GM18526 (cell line): Measurements from ENCODE around the gene MPHOSPH9.

Experiments used
- POLR2A ChIP-seq: IDR thresholded peaks from 3 replicates; pipeline ENCODE4 v1.6.1; 2011; ENCODE audit not compliant: insufficient read length; ENCODE audit errors: extremely low read depth

Gene MPHOSPH9

DNA sequence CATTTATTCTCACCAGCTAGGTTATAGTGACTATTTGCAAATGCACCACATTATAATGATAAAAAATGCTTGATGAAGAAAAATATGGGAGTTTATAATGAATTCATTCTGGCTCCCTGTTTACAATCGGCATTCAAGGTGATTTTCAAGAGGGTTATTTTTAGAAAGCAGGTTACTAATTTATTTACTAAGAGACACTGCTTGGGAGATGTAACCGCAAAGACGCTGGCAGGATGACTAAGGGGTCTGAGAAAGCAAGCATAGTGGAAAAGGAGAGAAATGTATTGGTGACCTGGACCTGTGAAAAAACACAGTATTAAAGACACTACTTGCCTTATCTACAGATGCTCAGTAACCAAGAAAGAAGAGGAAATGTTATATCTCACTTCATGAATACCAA lies 68.7 kb downstream of the MPHOSPH9 start:
- TF ChIP-seq POLR2A = no peak

DNA sequence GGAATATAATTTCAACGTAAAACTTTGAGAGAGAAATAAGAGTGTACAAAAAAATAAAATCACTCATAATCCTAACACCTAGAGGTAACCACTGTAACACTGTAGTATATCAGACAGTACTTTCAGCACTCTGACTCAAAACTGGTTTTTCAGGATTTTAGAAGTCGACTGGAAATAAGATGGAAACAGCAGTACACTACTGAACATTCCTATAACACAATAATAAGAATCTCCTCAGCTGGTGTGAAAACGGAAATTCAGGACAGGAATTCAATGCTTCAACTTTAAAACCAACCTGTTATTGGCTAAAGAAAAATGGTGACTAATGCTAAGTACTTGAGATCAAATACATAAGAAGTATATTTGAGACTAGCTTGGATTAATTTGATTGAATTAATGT lies 69.7 kb downstream of the MPHOSPH9 start:
- no peak for TF ChIP-seq POLR2A

- no peak for TF ChIP-seq POLR2A
Measured at GRCh38 chr12:123160801-123161487, 72.0 kb downstream of the MPHOSPH9 start.

- no peak for TF ChIP-seq POLR2A
Measured at GRCh38 chr12:123153906-123154305, 79.0 kb downstream of the MPHOSPH9 start.

GRCh38 chr12:123152833-123153232 lies 80.1 kb downstream of the MPHOSPH9 start:
- no peak for TF ChIP-seq POLR2A

GRCh38 chr12:123151457-123152454 lies 81.2 kb downstream of the MPHOSPH9 start:
- no peak for TF ChIP-seq POLR2A

DNA sequence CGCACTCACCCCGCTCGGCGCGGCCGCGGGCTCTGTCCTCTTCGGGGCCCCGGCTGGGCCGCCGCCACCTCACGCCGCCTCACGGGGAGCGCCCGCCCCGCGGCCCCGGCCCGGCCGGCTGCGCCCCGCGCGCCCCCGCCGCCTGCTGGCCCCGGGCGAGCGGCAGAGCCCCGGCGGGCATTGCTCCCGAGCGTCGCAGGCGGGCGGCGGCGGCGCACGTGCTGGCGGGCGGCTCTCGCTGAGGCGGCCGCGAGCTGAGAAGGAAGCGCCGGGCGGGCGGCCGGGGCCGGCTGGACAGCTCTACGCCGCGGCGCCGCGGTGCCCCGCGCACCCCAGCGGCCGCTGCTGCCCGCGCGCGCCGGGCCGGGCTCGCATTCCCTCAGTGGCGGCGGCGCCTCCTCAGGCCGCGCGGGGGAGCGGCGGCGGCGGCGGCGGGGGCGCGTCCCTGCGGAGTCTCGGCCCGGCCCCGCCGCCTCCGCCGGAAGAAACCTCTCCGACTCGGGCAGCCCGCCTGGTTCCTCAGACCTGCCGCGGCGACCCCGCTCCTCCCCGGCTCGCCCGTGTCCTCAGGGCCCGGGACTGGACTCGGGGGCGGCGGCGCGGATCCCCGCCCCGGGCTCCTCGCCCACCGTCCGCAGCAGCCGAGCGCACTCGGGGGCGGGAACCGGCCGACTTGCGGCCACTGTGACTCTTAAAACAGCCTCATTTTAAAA lies 82.0 kb downstream of the MPHOSPH9 start, which contains the start of gene PITPNM2:
Gene PITPNM2, minus strand, starts transcription at position 347 of the 713 bp plus-strand sequence. CDS start 116,500 bp downstream, outside the sequence.
- TF ChIP-seq POLR2A = no peak

GRCh38 chr12:123150275-123150743 lies 82.6 kb downstream of the MPHOSPH9 start:
- TF ChIP-seq POLR2A = no peak

DNA sequence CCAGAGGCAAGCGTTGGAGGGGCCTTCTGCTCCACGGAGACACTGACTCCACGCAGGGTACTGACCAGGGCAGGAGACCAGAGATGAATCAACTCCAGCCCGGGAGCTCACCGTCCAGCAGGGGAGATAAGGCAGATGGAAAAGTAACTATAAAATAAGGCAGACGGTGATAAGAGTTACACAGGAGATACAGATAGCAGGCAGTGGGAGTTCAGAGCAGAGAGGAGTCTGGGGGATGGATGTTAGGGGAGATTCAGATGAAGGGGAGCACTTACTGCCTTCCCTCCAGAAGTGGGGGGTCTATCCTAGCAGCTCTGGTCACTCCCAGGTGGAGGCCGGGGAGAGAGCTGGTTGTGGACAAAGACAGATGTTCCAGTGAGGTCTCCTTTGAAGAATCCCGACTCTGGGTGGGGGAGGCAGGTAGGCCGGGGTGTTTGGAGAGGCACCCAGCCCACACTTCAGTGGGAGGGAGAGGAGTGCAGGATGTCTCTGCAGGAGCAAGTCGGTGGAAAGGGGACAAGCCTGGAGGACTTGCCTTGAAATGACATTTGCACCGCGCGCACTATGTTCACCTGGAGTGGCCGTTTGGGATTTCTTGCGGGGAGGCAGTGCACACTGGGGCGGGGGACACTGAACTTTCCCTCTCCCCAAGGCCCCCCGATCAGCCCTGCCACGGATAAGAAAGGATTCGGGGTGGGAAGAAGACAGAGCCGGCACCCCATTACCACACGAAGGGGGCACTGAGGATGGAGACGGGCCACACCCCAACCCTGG lies 83.3 kb downstream of the MPHOSPH9 start:
- no peak for TF ChIP-seq POLR2A

- no peak for TF ChIP-seq POLR2A
Measured at GRCh38 chr12:123149088-123149487, 83.9 kb downstream of the MPHOSPH9 start.

- no peak for TF ChIP-seq POLR2A
Measured at GRCh38 chr12:123148655-123149054, 84.3 kb downstream of the MPHOSPH9 start.

- no peak for TF ChIP-seq POLR2A
Measured at GRCh38 chr12:123148223-123148622, 84.7 kb downstream of the MPHOSPH9 start.

- no peak for TF ChIP-seq POLR2A
Measured at GRCh38 chr12:123145211-123145610, 87.7 kb downstream of the MPHOSPH9 start.

DNA sequence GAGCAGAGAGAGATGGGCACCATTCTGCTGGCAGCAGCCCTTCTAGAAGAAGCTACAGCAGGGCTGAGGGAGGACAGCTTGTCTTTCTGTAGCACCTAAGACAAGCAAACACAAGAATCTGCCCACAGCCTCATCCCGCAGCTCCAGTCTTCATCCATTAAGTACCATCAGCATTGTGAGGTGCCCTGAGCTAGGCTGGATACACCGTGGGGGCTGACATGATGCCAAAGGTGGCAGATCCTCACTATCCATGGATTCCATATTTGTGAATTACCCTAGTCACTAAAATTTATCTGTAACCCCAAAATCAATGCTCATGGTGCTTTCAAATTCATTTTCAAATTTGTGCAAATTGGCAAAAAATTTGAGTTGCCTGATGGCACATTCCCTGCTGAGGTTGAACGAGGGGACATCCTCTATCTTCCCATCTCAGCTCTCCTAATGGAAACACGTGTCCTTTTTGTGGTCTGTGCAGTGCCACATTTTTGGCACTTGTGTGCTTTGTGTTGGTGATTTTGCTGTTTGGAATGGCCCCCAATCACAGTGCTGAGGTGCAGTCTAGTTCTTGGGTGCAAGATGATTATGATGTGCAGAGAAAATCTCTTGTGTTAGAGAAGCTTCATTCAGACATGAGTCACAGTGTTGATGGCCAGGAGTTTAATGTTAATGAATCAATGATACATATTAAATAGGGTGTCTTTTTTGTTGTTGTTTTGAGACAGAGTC lies 89.0 kb downstream of the MPHOSPH9 start:
- TF ChIP-seq POLR2A = no peak
